ES-I3 (cell line): ENCODE results near the gene SLC39A11.
"Not testable (repeated sequence)": the region's sequence is repeated elsewhere in the genome, so short reads cannot be mapped to it uniquely, and the experiment has no call there.

Experiments
- H3K36me3 ChIP-seq: 2 replicates; pipeline ENCODE4 v1.6.1; 2013; ENCODE audit warnings: mild to moderate bottlenecking, low read length, control low read depth, moderate library complexity; ENCODE audit not compliant: insufficient read depth
- H3K4me1 ChIP-seq: 2 replicates; pipeline ENCODE4 v1.6.1; 2013; ENCODE audit warnings: mild to moderate bottlenecking, control low read depth, low read length; ENCODE audit not compliant: insufficient read depth
- H3K9ac ChIP-seq: 2 replicates; pipeline ENCODE4 v1.6.1; 2013; ENCODE audit warnings: low read depth, mild to moderate bottlenecking, low read length, moderate library complexity
- H3K9me3 ChIP-seq: 2 replicates; pipeline ENCODE4 v1.6.1; 2013; ENCODE audit warnings: mild to moderate bottlenecking, low read length, moderate library complexity; ENCODE audit not compliant: control insufficient read depth, insufficient read depth

The SLC39A11 gene

DNA sequence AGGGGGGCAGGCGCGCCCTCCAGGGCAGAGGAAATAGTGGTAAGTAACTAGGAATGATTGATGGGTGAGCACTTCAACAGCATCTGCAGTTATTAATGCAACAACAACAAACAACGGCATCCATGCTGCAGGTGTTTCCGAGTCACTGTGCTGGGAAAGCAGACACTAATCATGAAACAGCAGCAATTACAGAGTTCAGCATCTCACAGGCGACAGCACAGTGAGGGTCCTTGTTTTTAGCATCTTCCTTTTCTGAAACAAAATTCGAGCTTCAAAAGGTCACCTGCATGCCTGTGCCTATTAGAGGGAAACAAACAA is 191.9 kb downstream of the SLC39A11 start:
- Histone ChIP-seq H3K36me3 (no peaks in the 10 kb centered on the region), H3K9me3 (no peaks in the 10 kb centered on the region), H3K9ac (no peak overlapping the region), H3K4me1 (no peaks in the 10 kb centered on the region; the same call in 1 of the 2 replicates)

DNA sequence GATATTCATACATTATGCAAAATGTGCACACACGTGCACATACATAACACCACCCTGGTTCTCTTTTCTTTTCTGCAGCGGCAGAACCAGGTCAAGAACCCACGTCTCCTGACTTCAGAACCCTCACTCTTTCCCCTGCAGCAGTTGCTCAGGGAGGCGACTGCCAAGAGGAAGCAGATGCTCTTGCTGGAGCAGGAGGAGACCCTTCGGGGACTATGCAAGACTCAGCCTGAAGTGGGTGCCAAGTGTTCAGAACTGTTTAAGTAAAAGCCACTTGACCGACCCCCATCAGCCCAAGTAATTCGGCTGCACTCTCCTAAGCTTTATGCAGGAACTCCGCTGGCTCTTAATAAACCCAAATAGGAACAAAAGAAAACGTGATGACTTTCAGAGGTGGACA is 193.8 kb downstream of the SLC39A11 start:
- Histone ChIP-seq H3K36me3 (no peaks in the 10 kb centered on the region), H3K9ac (no peak overlapping the region), H3K9me3 (no peaks in the 10 kb centered on the region), H3K4me1 (no peaks in the 10 kb centered on the region; the same call in 1 of the 2 replicates)

DNA sequence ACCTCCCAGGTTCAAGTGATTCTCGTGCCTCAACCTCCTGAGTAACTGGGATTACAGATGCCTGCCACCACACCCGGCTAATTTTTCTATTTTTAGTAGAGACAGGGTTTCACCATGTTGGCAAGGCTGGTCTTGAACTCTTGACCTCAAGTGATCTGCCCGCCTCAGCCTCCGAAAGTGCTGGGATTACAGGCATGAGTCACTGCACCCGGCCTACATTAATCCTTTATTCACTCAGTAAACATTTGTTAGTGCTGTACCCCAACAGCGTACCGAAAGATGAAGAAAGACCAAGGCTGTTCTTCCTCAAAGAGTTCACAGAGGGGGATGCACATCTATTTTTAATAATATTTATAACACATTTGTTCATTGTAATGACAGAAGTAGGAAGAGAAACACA is 196.2 kb downstream of the SLC39A11 start:
- H3K9me3 ChIP-seq, H3K36me3 ChIP-seq, H3K4me1 ChIP-seq, H3K9ac ChIP-seq: not testable (repeated sequence)

DNA sequence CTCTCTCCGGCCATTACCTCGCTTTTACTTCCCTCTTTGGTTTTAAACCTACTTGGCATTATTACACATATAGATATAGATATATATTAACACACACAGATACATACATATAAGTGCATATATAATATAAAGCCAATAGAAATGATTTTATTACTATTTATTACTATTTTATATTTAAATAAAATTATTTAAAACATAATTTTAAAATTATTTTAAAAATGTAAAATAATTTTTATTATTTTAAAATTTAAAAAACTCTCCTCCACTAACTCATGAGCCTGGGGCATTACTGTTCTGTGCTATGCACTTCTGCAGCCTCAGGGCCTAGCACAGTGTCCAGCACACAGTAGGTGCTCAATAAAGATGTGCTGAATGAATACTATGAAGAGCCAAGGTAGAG is 200.9 kb downstream of the SLC39A11 start:
- H3K36me3 ChIP-seq: no peaks in the 10 kb centered on the region
- H3K4me1 ChIP-seq: no peaks in the 10 kb centered on the region
- H3K9ac ChIP-seq: no peak overlapping the region
- no peaks in the 10 kb centered on the region for H3K9me3 ChIP-seq

DNA sequence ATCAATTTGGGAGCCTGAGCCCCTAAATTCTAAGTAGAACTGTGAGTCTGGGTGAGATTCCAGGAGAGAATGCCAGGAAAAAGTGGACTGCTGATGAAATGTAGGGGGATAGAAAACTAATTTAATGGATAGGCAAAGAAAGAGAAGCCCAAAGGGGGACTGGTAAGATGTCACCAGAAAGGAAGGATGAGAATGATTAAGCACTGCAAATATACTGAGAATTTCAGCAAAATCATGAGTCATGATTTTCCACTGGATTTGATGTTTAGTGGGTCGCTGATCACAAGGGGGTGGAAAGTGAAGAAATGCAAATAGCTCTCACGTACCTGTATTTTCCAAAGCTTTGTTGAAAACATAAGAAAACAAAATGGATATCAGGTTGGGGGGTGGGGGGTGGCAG is 201.8 kb downstream of the SLC39A11 start:
- no peaks in the 10 kb centered on the region for H3K4me1 ChIP-seq
- H3K9ac ChIP-seq: no peak overlapping the region
- H3K9me3 ChIP-seq: no peaks in the 10 kb centered on the region
- no peaks in the 10 kb centered on the region for H3K36me3 ChIP-seq

DNA sequence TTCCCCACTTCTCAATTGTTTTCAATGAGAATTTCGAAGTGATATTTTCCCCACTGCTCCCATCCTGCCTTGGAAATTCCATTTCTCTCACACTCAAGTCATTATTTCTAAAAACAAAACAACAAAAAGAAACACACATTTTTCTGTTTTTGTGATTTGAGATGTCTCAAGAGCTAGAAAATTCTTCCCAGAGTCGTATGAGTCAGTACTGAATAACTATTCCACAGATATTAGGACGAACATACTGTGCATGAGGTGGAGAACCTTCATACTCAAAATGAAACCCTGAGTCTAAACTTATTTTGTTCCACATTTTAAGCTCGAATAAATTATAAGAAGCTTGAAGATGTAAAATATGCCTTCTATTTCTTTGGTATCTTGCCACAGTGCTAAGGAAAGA is 204.6 kb downstream of the SLC39A11 start:
- Histone ChIP-seq H3K9me3 (no peaks in the 10 kb centered on the region), H3K36me3 (no peaks in the 10 kb centered on the region), H3K9ac (no peak overlapping the region), H3K4me1 (no peaks in the 10 kb centered on the region)

DNA sequence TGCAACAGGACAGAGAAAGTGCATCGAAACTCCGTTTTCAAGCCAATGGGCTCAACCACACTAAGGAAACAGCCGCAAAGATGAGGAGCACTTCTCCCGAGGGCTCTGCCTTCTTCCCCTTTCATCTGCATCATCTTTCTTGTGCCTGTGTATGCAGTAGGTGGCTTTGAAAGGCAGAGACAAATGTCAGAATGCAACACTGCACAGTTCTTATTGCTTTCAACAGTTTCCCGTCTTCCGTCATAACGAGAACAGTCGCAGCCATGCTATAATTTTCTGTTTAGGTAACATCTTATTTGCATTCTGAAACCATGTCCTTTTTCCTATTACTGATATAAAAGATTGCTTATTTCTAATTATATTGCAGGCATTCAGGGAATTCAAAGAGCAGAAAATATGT is 205.2 kb downstream of the SLC39A11 start:
- H3K9me3 ChIP-seq: no peaks in the 10 kb centered on the region
- no peaks in the 10 kb centered on the region for H3K4me1 ChIP-seq
- H3K9ac ChIP-seq: no peak overlapping the region
- no peaks in the 10 kb centered on the region for H3K36me3 ChIP-seq

DNA sequence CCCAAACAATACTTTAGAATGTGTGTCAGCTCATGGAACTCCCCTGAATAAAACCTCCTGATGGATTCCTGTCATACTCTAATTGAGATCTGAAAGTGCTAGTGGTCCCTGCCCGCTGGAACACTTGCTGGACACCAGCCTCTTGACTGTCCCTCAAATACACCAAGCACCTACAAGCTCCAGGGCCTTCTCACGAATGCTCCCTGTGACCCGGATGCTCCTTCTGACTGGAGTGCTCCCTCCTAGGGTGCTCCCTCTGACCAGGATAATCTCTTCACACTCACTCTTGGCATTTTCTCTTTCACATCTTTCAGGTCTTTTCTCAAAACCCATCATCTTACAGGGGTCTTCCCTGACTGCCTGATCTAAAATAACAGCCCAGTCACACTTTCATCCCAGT is 205.9 kb downstream of the SLC39A11 start:
- Histone ChIP-seq H3K9ac (no peak overlapping the region), H3K36me3 (no peaks in the 10 kb centered on the region), H3K9me3 (no peaks in the 10 kb centered on the region)

DNA sequence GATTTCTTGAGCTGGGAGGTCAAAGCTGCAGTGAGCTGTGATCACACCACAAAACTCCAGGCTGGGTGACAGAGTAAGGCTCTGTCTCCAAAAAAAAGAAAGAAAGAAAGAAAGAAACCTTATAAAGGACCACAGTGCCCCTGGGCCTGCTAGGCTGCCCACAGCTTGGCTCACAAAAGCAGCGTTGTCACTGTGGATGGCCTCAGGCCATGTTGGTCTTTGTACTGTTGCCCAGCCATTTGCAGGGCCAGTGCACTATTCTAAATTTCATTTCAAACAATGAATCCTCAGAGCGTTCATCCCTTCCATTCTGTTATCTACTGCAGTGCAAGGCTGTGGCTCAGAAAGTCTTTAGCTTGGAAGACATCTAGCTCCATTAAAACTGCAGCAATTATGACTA is 208.4 kb downstream of the SLC39A11 start:
- Histone ChIP-seq H3K4me1 (no peaks in the 10 kb centered on the region), H3K9ac (no peak overlapping the region), H3K36me3 (no peaks in the 10 kb centered on the region), H3K9me3 (no peaks in the 10 kb centered on the region; the same call in 1 of the 2 replicates)

More for the DNA sequence above, 205.9 kb downstream of the SLC39A11 start:
- H3K4me1 ChIP-seq: no peaks in the 10 kb centered on the region

DNA sequence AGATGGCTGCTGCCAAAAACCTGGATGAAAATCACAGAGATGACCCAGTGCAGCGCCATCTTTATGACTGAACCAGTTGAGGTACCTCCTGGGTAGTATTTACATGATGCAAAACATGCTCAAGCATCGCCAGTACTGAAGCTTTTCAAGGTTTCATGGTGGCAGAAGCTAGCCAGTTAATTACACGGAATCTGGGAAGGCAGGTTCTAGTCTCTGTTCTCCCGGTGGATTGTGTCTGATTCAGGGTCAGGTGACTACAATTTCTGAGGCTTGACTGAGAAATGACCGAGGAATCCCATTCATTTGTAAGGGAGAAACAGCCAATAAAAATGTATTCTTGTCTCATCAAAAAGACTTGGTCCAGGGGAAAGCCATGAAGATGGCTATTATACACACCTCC is 209.1 kb downstream of the SLC39A11 start:
- Histone ChIP-seq H3K36me3 (no peaks in the 10 kb centered on the region), H3K9ac (no peak overlapping the region), H3K4me1 (no peaks in the 10 kb centered on the region), H3K9me3 (peaks cover 3% of the 10 kb centered on the region)

DNA sequence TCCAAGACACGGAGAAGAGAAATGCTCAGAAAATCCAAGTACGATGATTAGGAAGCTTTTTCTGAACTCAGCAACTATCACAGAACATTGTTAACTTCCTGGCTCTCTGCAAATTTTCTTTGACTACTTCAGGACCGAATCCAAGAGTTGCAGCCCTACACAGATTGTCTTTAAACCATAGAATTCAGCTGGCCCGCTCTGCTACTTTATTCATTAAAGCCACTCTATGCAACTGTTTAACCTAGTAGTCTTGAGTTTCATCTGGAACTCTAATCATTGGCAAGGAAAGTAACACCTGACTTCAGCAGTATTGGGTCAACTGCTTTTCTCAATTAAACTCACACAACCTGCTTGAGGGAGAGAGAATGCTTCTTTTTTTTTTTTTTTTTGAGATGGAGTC is 210.1 kb downstream of the SLC39A11 start:
- H3K4me1 ChIP-seq: no peaks in the 10 kb centered on the region
- peaks cover 6% of the 10 kb centered on the region for H3K9me3 ChIP-seq
- H3K9ac ChIP-seq: no peak overlapping the region
- no peaks in the 10 kb centered on the region for H3K36me3 ChIP-seq

DNA sequence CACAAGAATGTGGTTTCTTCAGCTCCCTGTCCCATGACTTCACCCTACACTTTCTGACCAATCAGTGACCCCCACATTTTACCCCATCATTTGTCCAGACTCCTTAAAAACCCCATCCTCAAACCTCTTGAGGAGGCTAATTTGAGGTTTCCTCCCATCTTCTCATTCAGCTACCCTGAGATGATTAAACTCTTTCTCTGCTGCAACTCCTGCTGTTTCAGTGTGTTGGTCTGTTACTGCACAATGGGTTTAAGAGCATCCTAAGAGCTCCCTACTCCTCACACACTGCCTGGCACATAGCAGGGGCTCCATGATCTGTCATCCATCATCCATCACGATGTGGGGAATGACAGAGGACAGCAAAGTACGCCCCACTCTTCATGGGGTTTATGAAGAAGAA is 212.6 kb downstream of the SLC39A11 start:
- Histone ChIP-seq H3K4me1 (no peaks in the 10 kb centered on the region), H3K9me3 (peaks cover 6% of the 10 kb centered on the region), H3K36me3 (no peaks in the 10 kb centered on the region), H3K9ac (no peak overlapping the region)

DNA sequence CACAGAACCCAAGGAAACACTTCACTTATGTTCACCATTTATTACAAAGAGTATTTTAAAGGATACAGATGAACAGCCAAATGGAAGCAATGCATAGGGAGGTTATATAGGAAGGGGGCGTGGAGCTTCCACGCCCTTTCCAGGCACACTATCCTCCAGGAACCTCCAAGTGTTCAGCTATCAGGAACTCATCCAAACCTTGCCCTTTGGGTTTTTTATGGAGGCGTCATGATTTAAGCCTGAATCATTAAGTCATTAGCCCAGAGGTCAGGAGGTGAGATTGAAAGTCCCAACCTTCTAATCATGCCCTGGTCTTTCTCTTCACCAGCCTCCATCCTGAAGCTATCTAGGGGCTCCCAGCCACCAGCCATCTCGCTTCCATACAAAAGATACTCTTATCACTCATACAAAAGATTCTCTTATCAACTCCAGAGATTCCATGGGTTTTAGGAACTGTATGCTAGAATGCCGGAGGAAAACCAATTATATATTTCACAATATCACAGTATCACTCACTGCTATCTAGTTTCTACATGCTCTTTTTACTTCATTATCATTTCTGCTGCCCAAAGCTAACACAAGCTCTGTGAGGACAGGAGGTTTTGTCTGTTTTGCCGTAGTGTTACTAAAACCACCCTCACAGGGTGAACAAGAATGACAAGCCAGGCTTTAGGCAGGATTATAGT is 213.4 kb downstream of the SLC39A11 start:
- Histone ChIP-seq H3K36me3 (no peaks in the 10 kb centered on the region), H3K9ac (no peak overlapping the region), H3K9me3 (peaks cover 6% of the 10 kb centered on the region), H3K4me1 (no peaks in the 10 kb centered on the region)

DNA sequence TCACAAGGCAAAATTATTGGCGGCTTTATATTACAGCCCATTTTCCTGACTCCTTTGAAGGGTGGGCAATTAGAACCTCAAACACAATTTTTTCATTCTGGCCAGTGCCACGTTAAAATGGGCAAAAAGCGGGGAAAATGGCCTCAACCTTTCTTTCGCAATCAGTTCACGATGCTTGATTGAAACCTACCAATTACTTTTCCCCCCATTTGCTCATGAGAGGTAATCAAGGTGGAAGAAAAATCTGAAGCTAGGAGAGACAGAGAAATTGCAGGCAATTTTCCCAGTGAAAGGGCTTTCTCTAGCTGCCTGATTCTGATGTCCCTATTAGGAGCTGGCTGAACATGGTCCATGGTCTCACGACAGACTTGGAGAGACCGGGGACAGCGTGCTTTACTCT is 215.1 kb downstream of the SLC39A11 start:
- Histone ChIP-seq H3K9me3 (peaks cover 6% of the 10 kb centered on the region), H3K36me3 (no peaks in the 10 kb centered on the region), H3K4me1 (no peaks in the 10 kb centered on the region), H3K9ac (no peak overlapping the region)

DNA sequence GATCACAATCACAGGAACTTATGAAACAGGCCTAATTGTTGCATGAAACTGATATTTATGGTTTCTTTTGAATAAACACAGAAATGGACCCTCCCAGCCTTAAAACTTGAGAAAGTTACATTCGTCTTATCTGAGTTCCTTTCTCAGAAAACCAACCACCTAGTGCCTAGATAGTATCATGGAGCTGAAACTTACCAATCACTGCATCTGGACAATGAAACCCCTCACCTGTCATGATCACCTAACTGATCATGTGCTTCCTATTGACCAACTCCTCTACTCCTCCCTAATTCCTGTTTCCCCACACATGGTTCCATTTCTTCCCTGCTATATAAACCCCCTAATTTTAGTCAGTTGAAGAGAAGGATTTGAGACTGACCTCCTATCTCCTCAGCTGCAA is 216.1 kb downstream of the SLC39A11 start:
- Histone ChIP-seq H3K36me3 (no peaks in the 10 kb centered on the region), H3K4me1 (no peaks in the 10 kb centered on the region), H3K9me3 (peaks cover 6% of the 10 kb centered on the region), H3K9ac (no peak overlapping the region)

DNA sequence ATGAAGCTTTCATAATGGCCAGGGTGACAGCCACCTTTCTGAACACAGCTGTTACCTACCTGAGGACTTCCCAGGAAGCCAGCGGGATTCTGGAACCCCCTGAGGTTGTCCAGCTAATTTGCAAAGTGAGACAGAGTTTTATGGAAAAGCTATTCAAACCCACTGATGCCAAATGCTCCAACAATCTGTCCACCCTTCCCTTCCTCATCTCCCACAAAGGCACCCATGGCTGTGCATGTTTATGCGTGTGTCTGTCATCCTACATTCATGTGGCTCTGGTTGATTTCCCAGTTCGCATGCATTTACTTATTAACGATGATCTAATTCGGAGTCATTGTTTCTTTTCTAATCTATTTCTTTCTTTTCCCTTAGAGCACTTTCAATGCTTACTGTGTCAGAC is 217.1 kb downstream of the SLC39A11 start:
- no peaks in the 10 kb centered on the region for H3K4me1 ChIP-seq
- H3K9ac ChIP-seq: no peak overlapping the region
- no peaks in the 10 kb centered on the region for H3K36me3 ChIP-seq
- peaks cover 6% of the 10 kb centered on the region for H3K9me3 ChIP-seq
